ENCODE measurements around the gene SOX8.

The SOX8 gene

GRCh38 chr16:972316-973002, 9.1 kb upstream of the SOX8 start:
- no peak for DNase-seq (ENCODE audit: extremely low read depth in 1 of 2, low read depth in 1 of 2)

- no peak for DNase-seq (ENCODE audit: extremely low read depth in 1 of 2, low read depth in 1 of 2)
Measured at GRCh38 chr16:973366-973765, 8.2 kb upstream of the SOX8 start.

- no peak for DNase-seq (ENCODE audit: extremely low read depth in 1 of 2, low read depth in 1 of 2)
Measured at GRCh38 chr16:974001-974601, 7.5 kb upstream of the SOX8 start.

- DNase-seq (ENCODE audit: extremely low read depth in 1 of 2, low read depth in 1 of 2) = no peak
Measured at GRCh38 chr16:974611-975261, 6.8 kb upstream of the SOX8 start.

GRCh38 chr16:975291-975690, 6.3 kb upstream of the SOX8 start:
- no peak for DNase-seq (ENCODE audit: extremely low read depth in 1 of 2, low read depth in 1 of 2)

GRCh38 chr16:976389-976931, 5.1 kb upstream of the SOX8 start:
- no peak for DNase-seq (ENCODE audit: extremely low read depth in 1 of 2, low read depth in 1 of 2)

GRCh38 chr16:977081-977701, 4.4 kb upstream of the SOX8 start:
- no peak for DNase-seq (ENCODE audit: extremely low read depth in 1 of 2, low read depth in 1 of 2)

GRCh38 chr16:977896-978295, 3.7 kb upstream of the SOX8 start:
- DNase-seq (ENCODE audit: extremely low read depth in 1 of 2, low read depth in 1 of 2) = no peak

- DNase-seq (ENCODE audit: extremely low read depth in 1 of 2, low read depth in 1 of 2) = no peak
Measured at GRCh38 chr16:978403-978802, 3.2 kb upstream of the SOX8 start.

- DNase-seq (ENCODE audit: extremely low read depth in 1 of 2, low read depth in 1 of 2) = no peak
Measured at GRCh38 chr16:979147-979546, 2.4 kb upstream of the SOX8 start.

GRCh38 chr16:979859-980594, 1.5 kb upstream of the SOX8 start:
- no peak for DNase-seq (ENCODE audit: extremely low read depth in 1 of 2, low read depth in 1 of 2)

GRCh38 chr16:980595-980854, 1.0 kb upstream of the SOX8 start:
- DNase-seq (ENCODE audit: extremely low read depth in 1 of 2, low read depth in 1 of 2) = no peak

- DNase-seq (ENCODE audit: extremely low read depth in 1 of 2, low read depth in 1 of 2) = no peak
Measured at GRCh38 chr16:982145-983043, 824 bp downstream of the SOX8 start.

- DNase-seq (ENCODE audit: extremely low read depth in 1 of 2, low read depth in 1 of 2) = no peak
Measured at GRCh38 chr16:983044-984030, 1.8 kb downstream of the SOX8 start.

- no peak for DNase-seq (ENCODE audit: extremely low read depth in 1 of 2, low read depth in 1 of 2)
Measured at GRCh38 chr16:984121-984694, 2.6 kb downstream of the SOX8 start.

GRCh38 chr16:984736-985636, 3.4 kb downstream of the SOX8 start:
- no peak for DNase-seq (ENCODE audit: extremely low read depth in 1 of 2, low read depth in 1 of 2)

GRCh38 chr16:985646-986400, 4.3 kb downstream of the SOX8 start:
- DNase-seq (ENCODE audit: extremely low read depth in 1 of 2, low read depth in 1 of 2) = no peak
